HG02763 (cell line): ENCODE data around the gene TNFRSF21.
"Not testable (repeated sequence)": the region's sequence is repeated elsewhere in the genome, so short reads cannot be mapped to it uniquely, and the experiment has no call there.

Source experiments
- ATAC-seq: cut with Tn5 transposase; IDR thresholded peaks from one replicate; pipeline ENCODE4 v1.9.1; 2021; ENCODE audit warnings: mild to moderate bottlenecking, moderate library complexity; ENCODE audit not compliant: unreplicated experiment

The TNFRSF21 gene

GRCh38 chr6:47323321-47323720 lies 13.6 kb upstream of the TNFRSF21 start:
- ATAC-seq = no peak

DNA sequence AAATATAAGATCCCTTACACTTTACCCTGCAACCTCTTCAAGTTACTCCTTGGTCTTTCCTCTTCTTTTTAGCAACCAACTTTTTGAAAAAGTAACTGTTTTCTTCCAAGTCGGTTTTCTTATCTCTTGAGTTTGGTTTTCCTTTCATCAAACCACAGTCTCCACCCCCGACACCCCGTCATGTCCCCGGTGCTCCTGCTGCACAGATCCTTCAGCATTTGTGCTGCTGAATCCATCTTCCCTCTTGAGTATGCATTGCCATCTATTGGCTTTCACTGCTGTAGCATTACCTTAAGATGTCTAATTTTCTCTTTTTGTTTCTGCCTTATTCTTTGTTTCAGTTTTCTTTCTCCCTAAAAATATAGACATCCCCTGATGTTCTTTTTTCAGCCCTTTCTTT lies 11.9 kb upstream of the TNFRSF21 start:
- no peak for ATAC-seq

GRCh38 chr6:47319867-47320266 lies 10.2 kb upstream of the TNFRSF21 start:
- no peak for ATAC-seq

DNA sequence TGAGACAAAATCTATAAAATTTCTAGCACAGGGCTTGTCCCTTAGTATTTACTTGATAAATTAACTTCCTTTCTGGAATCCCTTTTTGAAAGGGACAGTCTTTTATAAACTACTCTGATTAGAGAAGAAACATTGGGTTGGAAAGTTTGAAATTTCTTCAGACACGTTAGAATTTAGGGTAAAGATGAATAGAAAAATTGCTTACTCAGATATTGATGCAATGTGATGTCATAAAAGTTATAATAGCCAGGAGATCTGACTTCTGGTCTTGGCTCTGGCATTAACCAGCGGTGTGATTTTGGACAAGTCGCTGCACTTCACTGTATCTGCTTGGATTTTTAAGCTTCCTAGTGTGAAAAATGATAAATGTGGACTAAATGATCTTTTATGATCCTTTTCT lies 9.7 kb upstream of the TNFRSF21 start:
- no peak for ATAC-seq

- ATAC-seq = no peak
These were observed 8.7 kb upstream of the TNFRSF21 start for GRCh38 chr6:47318236-47318989.

GRCh38 chr6:47315181-47315580 lies 5.5 kb upstream of the TNFRSF21 start:
- ATAC-seq = not testable (repeated sequence)

DNA sequence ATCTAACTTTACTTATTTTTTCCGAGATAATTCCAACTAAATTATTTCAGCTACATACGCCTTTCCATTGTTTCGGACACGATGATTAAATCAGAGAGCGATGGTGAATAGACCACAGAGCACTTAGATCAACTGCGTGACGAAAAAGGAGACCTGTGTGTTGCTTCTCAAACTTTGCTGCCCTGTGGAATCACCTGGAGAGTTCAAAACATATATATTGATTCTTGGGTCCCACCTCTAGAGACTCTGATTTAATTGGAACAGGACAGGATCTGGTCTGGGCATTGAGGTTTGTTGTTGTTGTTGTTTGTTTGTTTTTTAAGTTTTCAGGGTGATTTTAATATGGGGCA lies 401 bp upstream of the TNFRSF21 start:
- no peak for ATAC-seq

GRCh38 chr6:47308552-47309290 lies 984 bp downstream of the TNFRSF21 start:
- no peak for ATAC-seq

DNA sequence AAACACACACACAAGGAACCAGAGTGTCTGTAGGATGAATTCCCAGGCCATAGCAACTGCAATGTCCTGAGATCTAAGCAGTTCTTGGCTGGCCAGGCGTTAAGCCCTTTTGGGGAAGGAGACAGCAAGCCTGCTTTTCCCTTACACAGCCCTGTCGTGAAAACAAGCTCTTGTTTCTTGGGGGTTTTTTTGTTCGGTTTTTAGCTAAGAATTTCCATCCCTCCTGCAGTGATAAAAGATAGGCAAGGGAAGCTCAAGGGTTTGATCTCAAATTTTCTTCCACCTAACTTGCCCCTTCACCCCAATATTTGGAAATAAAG lies 1.5 kb downstream of the TNFRSF21 start:
- no peak for ATAC-seq

DNA sequence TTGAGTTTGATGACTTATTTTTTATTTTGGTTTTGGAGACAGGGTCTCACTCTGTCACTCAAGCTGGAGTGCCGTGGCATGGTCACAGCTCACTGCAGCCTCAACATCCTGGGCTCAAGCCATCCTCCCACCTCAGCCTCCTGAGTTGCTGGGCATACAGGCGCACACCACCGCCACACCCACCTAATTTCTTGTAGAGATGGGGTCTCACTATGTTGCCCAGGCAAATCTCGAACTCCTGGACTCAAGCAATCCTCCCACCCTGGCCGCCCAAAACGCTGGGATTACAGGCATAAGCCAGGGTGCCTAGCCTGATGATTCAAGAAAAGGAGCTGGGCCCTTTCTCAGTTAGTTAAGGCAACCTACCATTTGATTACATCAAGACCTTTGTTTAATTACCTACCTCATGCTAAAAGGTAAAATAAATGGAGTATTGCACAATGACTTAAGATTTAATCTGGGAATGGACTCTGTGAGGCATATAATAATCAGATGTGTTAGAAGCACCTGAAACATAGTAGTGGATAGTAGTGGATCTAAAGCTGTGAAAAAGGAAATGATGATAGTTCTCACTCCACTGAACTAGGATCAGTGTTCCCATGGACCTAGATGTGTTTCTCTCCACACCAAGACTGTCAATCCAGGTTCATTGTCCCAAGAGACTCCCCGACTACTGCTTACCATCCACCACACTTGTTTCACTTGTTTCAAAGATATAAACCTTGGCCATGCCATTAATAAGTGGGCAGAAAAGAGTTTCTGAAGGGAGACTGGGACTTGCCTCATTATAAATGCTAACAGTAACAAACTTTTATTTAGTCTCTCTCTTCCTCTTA lies 2.1 kb downstream of the TNFRSF21 start:
- ATAC-seq = no peak

- ATAC-seq = no peak
These were observed 2.8 kb downstream of the TNFRSF21 start for GRCh38 chr6:47306887-47307286.

GRCh38 chr6:47303861-47304260 lies 5.8 kb downstream of the TNFRSF21 start:
- ATAC-seq = no peak

DNA sequence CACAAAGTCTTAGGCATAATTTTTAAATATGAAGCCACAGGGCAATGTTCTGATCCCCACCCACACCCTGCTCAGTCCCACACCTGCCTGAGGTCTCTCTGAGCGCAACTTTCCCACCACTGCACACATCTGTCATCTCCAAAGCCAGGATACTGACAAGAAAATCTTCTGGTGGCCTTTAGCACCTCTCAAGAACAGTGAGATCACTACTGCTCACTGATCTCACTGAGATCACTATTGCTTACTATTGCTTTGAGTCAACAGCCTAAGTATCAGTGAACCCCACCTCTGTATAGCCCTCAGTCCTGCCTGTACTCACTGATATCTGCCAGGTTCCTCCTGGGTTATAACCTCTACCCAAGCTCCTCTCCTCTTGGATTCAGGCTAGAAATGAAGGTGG lies 6.4 kb downstream of the TNFRSF21 start:
- no peak for ATAC-seq

DNA sequence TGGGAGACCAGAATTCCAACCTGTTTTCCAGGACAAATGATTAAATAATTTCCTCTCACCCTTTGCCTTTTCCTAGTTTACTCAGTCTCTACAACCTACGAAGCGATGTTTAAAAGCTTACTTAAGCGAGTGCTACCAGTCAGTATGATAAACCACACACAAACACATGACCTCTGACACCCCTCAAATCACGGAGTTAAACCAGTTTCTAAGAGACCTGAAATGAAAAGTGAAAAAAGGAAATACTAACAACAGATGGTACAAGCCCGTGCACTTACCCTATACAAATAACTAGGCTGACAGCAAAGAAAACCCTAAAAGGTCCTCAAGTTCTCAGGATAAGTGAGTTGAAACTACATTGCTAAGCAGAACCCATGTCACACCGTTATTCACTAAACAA lies 7.7 kb downstream of the TNFRSF21 start:
- no peak for ATAC-seq

DNA sequence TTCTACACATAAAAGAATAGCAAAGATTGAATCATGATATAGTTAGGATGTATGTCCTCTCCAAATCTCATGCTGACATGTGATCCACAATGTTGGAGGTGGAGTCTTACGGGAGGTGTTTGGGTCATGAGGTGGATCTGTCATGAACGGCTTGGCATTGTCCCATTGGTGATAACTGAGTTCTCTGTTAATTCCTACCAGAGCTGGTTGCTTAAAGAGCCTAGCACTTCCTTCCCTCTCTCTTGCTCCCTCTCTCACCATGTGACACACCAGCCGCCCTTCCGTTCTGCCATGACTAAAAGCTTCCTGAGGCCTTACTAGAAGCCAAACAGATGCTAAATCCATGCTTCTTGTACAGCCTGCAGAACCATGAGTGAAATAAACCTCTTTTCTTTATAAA lies 8.3 kb downstream of the TNFRSF21 start:
- no peak for ATAC-seq

- ATAC-seq = no peak
These were observed 9.3 kb downstream of the TNFRSF21 start for GRCh38 chr6:47300417-47300816.

DNA sequence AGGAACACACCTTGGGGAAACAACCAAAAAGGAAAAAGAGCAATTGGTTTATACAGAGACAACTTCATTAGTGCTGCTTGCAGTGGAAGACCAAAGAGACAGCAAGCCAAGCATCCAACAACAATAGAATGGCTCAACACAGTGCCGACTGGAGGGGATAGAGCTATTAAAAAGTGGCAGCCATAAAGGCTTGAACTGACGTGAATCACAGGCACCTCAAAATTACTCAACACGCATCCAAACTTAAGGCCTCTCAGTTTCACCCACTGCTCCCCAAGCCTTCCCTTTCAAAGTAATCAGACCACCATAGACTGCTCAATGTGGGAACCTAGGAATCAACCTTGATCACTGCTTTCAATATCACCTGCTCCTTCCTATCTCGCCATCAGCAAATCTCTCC lies 9.7 kb downstream of the TNFRSF21 start:
- no peak for ATAC-seq

DNA sequence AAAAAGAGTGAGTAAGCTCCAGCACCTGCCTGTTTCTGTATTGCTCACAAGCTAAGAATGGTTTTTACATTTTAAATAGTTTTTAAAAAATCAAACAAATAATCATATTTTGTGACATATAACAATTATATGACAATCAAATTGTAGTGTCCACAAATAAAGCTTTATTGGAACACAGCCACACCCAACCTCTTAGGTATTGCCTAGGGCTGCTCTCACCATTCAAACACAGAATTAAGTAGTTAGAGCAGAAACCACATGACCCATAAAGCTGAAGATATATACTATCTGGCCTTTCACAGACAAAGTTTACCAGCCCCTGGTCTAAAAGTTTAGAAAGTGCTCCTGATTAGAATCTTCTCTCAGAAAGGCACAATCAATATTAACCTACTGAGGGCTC lies 11.2 kb downstream of the TNFRSF21 start:
- ATAC-seq = no peak

DNA sequence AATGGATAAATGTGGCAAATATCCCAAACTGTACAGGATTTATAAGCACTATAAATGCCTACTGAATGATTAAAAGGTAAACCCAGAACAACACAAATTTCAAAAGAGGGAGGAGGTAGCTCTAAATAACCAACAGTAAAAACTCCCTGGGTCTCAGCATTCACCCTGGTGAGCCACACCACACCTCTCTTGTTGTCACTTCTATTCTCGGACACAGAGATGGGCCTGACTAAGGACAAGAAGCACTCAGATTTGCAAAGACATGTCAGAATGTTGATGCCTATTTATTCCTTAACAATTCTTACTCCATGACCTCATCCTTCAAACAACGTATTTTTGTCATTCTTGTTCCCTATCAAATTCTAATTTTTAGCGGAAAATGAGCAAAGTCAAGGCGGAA lies 14.7 kb downstream of the TNFRSF21 start:
- no peak for ATAC-seq

GRCh38 chr6:47292944-47293343 lies 16.8 kb downstream of the TNFRSF21 start:
- no peak for ATAC-seq

- ATAC-seq = no peak
These were observed 17.7 kb downstream of the TNFRSF21 start for GRCh38 chr6:47292027-47292426.
